Measurements from ENCODE around the gene RERE.

GRCh38 chr1:8325771-8326170, 491.7 kb downstream of the RERE start:
- TF ChIP-seq EZH2 (IDR thresholded peaks at IDR 0.05) (no peak), POLR2AphosphoS5 (IDR thresholded peaks at IDR 0.05; ENCODE audit: borderline replicate concordance, low read depth, low read length) (no peak)

Measured in SK-N-MC (cell line).